NCI-H128 (cell line): Measurements from ENCODE around the gene MMAB.

ENCODE experiments used
- DNase-seq: peaks from one replicate; lab custom pipeline; 2025; ENCODE audit not compliant: unreplicated experiment; lab: John Stamatoyannopoulos, UW

MMAB gene

DNA sequence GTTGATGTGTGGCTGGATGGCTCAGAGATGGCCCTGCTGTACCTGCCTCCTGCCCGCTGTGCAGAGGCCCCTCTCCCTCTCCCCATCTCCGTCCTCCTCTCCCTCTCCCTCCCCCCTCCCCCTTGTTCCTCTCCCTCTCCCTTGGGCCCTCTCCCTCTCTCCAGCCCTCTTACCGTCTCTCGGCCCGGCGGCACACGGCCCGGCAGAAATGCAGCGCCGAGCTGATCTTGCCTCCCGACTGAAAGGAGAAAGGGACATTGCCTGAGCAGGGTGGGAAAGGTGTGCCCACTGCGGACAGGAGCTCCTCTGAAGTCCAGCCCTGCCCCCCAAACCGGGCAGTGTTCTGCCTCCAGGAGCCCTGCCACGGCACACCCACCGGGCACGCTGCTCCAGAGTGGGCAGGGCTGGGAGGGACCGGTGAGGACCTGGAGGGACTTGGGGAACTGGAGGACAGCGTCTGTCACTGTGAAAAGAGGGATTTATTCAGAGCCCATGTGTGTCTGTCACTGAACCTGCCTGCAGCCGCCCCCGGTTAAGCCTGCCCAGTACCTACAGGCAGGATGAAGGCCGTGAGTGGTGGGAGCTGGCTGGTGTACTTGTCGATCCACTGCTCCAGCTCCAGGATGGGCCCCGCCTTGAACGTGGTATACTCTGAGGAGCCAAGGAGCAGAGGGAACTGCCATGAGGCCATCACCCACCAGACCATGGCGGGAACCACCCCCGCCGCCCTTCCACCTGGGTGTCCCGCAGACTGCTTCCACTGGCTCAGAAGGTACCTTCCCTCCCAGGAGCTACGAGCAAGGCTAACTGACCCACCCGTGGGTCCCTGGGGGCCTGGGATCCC lies 12.2 kb downstream of the MMAB start:
- no peak for DNase-seq

DNA sequence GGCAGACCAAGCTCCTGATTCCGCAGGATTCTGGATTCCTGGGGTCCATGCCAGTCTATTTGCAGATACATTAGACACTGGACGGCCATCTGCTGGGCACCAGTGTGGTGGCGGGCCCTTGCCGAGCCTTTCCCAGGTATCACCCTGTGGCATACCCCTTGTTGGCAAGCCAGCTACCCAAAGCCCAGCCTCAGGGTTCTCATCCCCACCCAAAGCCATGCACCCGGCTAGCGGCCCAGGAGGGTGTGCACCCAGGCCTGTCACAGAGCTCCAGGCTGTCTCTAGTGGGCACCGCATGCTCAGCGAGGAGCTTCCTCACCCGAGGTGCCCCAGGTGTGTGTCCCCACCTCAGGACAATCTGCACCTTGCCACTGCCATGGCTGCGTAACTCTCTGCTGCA lies 13.7 kb downstream of the MMAB start:
- DNase-seq, result no peak

DNA sequence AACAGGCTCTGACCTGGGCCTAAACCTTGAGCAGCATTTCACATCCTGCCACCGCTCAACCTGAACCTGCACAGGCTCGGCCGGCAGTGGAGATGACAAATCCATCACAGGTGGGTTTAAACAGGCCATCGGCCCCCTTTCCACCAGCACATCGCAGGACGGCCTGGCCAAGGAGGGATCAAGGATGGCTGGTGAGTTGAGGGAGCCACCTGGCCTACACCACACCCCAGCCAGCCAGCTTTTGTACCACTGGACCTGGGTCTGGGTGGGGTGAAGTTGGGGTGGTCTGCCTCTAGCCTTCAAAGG lies 14.2 kb downstream of the MMAB start:
- DNase-seq, result no peak

DNA sequence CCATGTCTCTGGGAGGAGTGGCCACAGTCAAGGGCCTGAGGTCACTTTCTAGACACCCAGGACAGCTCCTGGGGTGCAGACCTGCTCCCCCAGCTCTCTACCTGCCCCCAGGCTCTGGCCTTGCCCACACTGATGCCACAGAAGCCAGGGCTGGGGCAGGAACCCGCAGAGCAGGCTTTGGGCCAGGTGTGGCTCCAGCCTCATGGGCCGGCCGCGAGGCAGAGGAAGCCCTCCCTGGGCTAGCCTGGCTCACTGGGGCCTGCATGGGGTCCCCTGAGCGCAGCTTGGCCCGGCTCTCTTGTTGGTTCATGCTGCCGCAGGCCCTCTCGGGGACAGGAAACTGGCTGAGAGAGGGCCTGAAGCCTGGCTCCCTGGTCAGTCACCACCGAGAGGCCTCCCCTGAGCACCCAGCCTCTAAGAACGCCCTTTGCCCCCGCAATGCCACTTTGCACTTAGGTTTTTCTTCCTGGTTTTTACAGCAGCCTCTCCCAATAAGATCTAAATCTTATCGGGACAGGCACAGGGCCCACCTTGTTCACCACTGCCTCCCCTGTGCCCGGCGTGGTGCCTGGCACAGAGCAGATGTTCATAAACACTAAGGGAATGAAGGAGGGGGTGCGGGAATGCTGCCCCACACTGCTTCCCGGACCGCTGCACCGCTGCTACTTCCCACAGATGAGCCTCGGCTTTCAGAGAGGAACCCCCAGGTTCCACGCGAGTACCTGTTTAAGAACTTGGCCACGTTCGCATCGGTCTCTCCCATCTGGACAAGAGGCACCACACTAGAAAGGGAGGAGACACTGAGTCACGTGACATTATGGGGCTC lies 14.7 kb downstream of the MMAB start:
- DNase-seq, result no peak

DNA sequence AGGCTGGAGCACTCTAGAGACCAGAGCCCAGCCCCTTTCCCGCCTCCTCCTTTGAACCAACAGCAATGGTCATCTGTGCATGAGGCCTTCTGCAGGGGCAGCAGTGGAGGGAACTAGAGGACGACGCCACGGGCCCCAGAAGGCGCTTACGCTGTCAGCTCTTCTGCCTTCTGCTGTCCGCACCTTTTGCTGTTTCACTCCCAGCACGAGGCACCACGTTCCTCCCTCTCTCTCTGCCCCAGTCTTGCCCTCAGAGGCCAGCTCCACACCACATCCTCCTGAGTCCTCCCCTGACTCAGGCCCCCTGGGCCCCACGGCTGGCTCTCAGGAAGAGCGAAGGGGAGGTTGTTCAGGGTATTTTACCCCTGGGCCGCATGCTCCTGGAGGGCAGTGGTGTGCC lies 15.5 kb downstream of the MMAB start:
- no peak for DNase-seq

DNA sequence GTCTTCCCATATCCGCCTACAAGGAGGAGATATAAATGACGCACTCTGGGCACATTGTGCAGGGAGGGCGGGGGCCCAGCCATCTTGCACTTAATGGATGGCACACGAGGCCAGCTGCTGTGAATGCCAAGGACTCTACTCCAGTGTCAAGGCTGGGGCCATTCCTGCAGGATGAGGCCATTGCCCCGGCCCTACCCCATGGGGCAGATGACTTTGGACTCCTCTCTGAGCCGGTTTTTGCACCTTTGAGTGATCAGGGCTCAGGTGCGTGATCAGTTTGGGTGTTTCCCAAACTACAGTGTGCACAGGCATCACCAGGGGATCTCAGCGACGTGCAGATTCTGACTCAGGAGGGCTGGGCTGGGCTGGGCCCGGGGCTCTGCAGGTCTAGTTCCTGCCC lies 16.1 kb downstream of the MMAB start:
- DNase-seq, result no peak

DNA sequence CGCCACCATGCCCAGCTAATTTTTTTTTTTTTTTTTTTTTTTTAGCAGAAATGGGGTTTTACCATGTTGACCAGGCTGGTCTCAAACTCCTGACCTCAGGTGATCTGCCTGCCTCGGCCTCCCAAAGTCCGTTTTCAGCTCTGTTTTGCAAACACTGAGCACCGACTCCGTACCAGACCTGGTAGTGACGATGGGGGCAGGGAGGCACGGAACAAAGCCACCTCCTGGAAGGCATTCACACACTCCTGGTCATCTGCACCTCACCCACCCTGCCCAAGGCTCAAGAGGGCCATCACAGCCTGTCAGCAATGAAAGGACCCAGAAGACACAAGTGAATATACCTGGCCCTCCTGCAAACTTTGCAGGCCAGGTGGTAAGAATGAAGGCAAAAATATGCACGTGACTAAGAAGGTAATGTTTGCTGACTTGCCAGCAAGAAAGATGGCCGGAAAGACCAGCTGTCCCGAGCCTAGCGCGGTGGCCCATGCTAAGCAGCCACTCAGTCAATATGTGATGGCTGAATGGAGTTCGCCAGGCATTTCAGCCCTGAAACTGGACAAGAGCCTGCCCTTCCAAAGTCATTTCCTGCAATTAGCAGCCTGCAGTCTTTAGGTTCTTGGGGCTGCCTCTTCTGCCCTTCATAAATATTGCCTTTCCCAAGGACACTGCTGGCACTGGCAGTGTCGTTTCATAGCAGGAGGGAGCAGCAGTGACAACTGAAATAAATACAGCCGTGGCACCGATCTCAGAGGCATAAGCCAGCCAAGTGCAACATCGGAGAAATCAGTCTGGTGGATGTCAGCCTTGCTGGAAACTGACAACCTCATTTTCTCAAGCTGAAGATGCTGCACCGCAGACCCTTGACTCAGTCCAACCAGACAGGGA lies 17.6 kb downstream of the MMAB start:
- DNase-seq, result no peak

DNA sequence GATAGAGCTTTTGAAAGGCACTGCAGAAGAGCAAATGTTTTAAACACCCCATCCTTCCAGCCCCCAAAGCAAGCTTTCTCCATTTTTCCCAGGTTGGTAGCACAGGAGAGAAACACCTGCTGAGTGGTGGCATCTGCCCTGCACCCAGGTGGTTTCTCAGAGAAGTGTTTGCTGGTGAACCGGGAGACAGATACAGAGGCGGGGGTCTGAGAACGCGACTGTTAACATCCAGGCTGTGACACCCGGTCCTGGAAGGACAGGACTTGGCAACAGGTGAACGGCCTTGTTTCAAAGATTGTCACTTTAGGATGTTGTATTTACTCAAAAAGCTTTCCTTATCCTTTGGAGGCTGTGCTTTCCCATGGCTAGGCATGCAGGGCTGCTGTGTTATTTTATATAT lies 18.5 kb downstream of the MMAB start:
- no peak for DNase-seq

DNA sequence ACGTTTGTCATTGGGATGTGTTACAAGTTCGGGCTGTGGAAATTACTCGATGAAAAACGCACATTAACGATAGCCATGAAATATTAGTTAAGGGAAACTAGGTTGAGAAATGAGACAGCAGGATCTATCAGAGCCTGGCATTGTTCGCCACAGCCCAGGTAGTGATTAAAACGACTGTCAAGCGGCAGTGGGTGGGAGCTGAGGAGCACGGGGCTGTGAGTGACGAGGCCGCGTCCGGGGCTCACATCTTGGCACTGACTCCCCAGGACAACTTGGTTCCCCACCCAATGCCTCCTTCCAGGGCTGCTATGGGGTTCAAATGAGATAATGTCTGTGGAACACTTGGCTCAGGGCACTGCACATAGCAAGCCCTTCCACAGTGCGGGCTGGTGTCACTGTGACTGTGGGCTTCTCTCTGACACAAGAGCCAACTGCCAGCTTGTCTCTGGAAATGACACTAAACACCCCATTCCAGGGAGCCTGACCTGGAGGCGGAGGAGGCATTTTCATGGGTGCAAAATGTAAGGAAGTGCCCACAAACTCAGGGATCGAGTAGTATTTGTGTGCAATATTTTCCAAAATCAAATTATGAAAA lies 19.3 kb downstream of the MMAB start:
- no peak for DNase-seq

DNA sequence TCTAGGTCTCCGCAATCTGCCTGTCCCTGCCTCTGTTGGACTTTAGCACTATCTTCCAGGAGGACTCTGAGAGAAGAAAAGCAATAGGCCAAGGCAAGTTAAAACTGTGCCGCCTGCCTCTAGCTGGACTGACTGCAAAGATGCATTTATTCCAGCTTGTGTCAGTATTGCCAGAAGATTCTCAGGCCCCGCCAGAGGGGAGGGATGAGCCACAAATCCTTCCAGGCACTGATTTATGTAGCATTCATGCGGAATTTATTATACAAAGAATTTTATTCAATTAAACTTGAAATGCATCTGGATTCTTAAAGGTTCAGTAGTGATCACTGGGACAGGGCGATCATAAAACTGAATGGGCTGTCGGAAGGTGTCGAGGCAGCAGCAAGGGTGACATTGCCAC lies 19.8 kb downstream of the MMAB start:
- DNase-seq, result no peak

DNA sequence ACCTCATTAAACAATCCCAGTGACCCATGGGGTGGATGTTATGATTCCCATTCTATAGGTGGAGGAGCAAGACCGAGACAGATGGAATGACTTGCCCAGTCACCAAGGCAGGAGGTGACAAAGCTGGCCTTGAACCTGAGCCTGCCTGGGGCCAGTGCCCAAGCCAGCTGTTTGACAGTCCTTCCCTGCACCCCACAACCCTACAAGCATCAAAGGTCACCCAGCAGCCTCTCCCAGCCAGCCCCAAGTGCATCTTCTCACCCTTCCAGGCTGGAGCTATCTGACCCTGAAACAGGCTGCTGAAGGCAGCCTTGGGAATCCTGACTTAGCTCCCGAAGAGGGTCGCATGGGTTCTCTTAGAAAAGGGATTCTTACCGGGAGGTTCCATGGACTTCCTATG lies 20.3 kb downstream of the MMAB start:
- no peak for DNase-seq

DNA sequence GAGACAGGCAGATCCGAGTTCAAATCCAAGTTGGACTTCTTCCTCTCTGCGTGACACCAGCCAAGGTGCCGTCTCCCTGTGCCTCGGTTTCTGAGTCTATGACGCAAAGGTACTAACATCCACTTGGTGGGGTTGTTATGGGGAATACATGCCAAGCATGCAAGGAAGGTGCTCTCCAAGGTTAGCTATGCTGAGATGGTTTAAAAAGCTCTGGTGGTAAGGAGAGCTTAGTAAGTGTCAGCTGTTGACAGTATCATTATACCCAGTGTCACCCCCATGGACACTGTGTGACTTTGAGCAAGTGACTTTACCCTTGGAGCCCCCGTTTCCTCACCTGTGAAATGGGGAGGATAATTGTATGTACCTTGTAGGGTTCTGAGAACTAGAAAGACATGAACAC lies 22.2 kb downstream of the MMAB start:
- no peak for DNase-seq

DNA sequence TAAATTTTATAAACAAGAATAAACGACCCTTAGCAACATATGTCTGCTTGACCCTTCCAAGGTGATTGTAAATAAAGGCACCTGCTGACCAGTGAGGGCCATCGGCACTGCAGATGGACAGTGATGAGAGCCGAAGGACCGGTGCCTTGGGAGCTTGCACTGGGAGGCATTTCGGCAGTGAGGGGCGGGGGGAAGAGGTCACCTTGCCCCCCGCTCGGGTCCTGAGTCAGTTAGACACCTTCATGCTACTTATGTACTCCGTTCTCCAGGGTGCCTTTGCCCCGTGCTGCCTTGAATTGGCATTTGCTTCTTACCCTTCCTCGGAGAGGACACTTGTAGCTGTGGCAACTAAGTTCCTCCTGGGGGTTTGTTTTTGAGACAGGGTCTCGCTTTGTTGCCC lies 23.0 kb downstream of the MMAB start:
- DNase-seq, result no peak

DNA sequence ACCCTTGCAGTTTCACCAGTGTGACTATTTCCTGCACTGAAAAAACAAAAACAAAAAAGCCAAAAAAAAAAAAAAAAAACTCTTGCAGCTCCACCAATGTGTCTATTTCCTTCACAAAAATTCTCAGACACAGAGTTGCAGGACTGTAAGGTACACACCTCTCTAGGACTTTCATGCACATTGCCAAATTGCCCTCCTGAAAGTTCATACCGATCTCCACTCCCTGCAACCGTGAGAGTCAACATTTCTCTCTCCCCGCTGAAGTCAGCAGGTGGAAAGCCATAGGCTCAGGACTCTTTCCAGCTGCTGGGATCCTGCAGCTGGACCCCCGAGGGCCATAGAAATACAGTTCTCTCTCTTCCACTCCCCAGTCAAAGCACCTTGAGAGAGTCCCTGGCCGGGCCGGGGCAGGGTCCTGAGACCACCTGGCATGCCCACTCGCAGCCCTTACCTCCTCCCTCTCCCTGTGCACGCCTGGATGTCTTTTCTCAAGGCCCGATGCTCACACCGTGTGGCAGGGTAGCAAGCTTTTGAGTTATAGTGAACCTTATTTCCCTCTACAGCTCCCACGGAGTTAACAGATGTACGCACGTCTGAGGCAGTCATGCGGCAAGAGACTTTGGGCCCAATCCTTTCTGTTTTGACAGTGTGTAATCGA lies 23.6 kb downstream of the MMAB start:
- DNase-seq, result no peak

DNA sequence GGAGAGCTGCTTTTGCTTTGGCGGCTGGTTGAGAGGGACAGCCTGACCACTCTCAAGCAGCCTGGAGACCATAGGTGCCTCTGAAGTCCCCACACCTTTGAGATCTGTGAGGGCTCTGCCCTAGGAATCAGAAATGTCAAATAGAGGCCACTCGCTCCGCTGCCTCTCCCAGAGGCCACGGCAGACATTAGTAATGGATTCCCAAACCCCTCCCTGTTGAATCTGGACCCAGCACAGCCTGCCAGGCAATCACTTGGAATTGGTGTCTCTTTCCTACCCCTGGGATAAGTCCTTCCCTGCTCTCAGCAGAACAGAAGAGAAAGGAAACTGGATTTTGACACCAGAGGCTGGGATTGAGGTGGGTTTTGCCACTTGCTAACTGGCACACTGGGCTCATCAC lies 25.0 kb downstream of the MMAB start:
- no peak for DNase-seq

DNA sequence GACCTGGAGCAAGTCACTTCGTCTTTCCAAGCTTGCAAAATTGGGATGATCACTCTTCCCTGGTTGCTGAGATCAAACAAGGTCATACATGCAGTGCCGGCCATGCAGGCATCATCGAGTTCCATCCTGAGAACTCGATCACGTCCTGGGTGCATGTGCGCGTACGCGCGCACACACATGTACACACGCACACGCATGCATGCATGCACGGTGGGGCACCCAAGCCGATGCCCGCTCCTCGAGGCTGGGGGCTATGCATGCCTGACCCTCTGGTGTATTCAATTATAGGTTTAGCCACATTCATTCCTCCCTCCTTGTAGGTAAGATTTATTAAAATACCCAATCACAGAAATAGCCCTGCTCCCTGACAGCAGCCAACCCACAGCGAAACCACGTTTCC lies 26.0 kb downstream of the MMAB start:
- DNase-seq, result no peak

DNA sequence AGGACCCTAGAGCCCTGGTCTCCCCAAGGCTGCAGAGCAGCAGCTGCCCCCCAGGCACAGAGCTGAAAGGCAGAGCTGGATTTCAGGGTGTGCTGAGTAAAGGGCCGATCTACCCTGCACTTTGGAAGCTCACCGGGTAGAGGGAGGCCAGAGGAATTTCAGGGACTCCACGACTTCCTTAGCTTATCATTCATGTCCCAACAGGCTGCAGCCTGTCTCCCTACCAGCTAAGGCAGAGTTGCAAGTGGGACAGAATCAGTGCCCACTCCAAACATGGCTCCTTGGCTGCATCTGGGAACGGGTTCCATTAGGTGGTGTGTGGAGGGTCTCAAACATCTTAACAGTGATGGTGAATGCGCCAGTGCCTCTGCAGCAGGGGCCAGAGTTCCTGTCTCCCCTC lies 27.5 kb downstream of the MMAB start:
- DNase-seq, result no peak

DNA sequence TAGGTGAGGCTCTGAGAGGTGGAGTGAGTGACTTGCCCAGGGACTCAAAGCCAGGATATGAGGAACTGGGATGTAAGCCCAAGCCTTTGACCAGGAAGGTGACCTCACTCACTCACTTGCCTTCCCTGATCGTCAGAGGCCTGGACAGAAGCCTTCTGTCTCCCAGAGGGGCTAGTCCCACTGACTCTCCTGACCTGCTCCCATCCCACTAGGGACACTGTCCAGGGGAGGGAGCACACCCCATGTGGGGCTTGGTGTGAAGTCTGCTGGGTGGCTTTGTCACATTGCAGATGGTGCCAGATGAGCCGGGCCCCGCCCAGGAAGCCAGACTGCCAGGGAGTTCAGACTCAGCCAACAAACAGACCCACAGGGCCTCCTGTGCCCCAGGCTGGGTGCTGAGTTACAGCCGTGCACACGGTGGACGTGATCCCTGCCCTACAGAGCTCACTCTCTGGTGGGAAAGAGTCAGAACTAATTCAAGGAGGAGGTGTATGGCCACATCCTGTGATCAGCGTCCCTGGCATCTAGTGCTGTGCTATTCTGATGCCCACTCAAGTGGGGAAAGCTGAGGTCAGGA lies 28.3 kb downstream of the MMAB start:
- no peak for DNase-seq

DNA sequence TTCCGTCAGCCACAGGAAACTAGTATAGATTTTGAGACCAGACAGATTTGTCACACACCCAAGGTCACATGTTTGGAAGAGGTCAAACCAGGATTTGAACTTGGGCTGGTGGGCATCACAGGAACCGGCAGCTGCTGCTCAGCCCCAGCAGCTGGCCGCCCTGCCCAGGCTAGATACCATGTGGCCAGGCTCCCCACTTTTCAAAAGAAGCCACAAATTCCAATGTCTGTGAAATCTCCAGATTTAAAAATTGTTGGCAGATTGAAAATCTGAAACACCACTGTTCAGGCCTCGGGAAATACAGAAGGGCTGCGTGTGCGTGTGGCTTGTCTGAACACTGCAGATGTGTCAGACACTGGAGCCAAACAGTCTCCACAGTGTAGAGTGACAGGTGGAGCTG lies 30.4 kb downstream of the MMAB start:
- no peak for DNase-seq

DNA sequence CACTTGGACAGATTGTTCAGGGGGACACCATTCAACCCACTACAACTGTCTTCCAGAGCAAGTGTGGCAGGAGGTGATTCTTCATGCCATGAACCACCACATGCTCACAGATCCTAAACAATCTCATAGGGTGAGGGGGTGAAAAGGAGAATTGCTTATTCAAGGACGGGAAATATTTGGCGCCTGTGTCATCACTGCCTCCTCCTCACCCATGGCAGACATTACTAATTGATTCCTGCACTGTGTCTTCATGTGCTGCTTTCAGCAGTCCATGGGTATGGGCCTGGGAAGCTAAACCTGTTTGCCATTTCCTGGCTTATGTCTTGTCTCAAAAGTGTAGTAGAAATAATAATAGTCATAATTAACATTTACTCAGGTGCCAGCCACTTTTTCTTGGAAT lies 31.3 kb downstream of the MMAB start:
- no peak for DNase-seq

DNA sequence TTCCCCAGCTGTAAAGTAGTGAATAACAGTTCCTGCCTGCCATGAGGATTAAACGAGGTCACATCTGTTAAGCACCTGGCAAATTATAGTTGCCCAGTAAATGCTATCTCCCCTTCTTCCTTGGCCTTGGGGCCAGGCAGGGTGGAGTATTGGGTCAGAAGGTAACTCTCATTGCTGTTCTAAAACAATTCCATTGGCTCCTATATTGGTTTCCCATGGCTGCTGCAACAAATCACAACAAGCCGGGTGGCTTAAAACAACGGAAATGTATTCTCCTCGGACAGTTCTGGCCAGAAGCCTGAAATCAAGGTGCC lies 31.9 kb downstream of the MMAB start:
- DNase-seq, result no peak
